Measurements from ENCODE around the gene ZNF513.
"Not testable (repeated sequence)": the region's sequence is repeated elsewhere in the genome, so short reads cannot be mapped to it uniquely, and the experiment has no call there.

ZNF513 gene

GRCh38 chr2:27380626-27381545, at the start of gene ZNF513:
Gene ZNF513 (minus strand): TSS chr2:27380734. CDS start chr2:27380526, 208 bp downstream.
- DNase-seq, result peak; percentile 95

DNA sequence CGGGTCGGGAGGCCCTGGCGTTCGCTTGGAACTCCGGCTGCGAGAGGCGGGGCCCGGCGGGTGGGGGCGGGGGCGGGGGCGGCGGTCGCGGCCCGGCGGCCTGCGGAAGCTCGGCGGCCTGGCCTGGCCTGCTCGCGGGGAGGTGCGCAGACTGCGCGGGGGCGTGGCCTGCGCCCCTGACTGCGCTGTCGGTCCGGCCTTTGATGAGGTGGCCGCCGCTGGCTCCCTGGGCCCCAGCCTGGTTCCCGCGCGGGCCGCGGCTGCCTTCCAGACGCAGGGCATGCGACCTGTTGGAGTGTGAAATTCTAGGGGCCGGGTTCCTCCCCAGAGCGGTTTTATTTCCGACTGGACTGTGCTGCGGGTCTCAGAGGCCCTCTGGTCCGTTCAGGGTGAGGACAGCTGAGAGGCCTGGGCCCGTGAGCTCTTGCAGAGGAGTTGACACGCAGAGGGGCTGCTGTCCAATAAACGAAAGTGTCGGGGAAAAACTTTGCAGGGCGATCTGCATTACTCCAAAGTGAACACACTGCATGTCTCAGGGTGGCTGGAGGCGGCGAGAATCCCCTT, 48.5 kb upstream of the ZNF513 start:
- DNase-seq, result peak; percentile 16

GRCh38 chr2:27428213-27428977, 47.9 kb upstream of the ZNF513 start, which contains the start of gene NRBP1:
Gene NRBP1 (plus strand): TSS chr2:27428631. CDS start chr2:27433274, 4,643 bp downstream.
- DNase-seq, result peak; percentile 71

- DNase-seq, result no peak
Observed at GRCh38 chr2:27427863-27428212, 47.3 kb upstream of the ZNF513 start.

GRCh38 chr2:27425039-27425438, 44.5 kb upstream of the ZNF513 start:
- DNase-seq, result not testable (repeated sequence)

DNA sequence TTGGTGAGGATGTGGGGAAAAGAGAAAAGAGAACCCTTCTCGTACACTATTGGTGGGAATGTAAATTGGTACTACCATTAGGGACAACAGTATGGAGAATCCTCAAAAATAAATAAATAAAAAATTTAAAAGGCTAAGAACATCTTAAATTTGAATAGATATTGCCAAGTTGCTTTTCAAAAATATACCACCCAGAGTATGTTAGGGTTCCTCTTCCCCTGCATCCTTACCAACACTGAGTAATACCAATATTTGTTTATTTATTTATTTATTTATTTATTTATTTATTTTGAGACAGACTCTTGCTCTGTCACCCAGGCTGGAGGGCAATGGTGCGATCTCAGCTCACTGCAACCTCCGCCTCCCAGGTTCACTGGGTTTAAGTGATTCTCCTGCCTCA, 42.4 kb upstream of the ZNF513 start:
- no peak for DNase-seq

DNA sequence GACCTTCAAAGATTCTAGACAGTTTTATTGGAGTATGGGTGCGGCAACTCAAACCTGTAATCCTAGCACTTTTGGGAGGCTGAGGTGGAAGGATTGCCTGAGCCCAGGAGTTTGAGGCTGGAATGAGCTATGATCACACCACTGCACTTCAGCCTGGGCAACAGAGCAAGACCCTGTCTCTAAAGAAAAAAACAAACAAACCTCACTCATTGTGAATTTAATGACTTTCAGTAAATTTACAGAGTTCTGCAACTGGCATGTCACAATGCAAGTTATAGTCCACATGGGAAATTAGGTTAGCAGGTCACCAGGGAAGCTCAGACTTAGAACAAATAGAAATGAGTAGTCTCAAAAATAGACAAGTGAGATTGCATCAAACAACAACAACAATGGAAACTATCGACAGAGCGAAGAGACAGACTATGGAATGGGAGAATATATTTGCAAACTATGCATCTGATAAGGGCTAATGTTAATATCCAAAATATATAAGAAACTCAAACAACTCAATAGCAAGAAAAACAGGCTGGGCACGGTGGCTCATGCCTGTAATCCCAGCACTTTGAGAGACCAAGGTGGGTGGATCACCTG, 41.2 kb upstream of the ZNF513 start:
- DNase-seq, result no peak

DNA sequence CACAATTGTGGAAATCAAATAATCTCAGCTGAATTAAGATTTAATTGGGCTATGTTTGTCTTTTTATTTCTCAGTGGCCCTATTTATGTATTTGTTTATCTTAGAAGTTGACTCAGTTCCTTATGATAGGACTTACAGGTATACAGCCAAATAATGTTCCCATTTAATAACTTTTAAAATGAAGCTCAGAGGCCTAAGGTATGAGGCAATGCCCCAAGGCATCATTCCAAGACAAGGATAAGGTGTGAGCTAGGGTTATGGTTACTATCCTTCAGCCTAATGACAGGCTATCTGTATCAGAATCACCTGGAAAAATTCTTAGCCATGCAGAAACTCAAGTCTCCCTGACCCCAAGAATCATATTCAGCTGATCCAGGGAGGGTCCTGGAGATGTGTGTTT, 40.5 kb upstream of the ZNF513 start:
- no peak for DNase-seq

- DNase-seq, result no peak
Observed at GRCh38 chr2:27416151-27416550, 35.6 kb upstream of the ZNF513 start.

DNA sequence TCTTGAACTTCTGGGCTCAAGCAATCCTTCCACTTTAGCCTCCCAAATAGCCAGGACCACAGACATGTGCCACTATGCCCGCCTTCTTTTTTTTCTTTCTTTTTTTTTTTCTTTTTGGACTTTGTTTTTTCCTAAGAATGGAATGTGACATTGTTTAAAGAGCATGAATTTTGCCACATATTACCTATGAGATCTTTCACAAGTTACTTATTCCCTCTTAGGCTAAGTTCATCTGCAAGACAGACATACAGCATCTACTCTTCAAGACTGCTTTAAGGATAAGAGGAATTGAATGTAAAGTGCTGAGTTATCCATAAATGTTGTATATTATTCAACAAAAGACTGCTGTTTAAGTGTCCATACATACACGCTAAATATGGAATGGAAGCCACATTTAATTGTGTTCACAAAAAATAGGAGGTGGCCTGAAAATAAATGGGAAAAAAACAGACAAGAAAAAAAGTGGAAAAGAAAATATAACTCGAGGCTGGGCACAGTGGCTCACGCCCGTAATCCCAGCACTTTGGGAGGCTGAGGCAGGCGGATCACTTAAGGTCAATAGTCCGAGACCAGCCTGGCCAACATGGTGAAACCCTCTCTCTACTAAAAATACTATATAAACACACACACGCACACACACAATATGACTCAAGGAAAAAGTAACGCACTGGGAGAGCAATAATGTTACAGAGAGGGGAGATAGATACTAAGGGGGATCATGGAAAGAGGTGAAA, 32.1 kb upstream of the ZNF513 start:
- no peak for DNase-seq

DNA sequence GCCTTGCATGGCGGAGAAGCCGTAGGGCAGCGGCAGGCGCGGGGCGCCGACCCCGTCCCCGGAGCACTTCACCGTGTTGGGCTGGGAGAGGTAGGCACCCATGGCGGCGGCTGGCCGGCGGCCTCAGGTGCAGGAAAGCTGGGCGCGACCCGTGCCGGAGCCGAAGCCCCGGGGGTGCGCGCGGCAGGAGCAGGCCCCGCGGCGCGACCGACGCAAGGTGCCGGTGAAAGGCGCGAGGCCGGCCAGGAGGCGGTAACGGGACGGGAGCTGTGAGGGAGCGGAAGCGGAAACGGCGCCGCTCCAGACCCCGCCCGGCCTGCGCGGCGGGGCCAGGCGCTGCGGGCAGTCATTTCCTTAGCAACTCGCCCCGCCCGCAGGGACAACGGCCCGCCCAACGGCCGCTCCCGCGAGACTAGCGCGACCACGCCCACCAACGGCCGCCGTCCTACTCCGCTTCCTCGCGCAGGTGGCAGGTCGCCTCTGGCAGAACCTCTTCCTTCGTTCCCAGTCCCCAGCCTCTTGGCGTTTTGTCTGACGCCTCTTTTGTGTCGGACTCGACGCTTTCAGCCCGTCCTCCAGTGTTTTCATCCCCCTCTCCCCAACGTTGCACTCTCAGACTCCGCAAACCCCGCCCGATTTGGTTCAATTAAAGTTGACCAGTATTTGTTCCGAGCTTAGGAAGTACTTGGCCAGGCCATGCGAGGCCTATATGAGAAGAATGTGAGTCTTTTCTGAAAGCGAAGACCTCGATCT, 29.0 kb upstream of the ZNF513 start, which contains the start of gene PPM1G:
TSS of gene PPM1G (minus strand) at position 271 of the 753 bp plus-strand sequence. CDS start at position 102, 169 bp downstream.
- DNase-seq, result peak; percentile 81

DNA sequence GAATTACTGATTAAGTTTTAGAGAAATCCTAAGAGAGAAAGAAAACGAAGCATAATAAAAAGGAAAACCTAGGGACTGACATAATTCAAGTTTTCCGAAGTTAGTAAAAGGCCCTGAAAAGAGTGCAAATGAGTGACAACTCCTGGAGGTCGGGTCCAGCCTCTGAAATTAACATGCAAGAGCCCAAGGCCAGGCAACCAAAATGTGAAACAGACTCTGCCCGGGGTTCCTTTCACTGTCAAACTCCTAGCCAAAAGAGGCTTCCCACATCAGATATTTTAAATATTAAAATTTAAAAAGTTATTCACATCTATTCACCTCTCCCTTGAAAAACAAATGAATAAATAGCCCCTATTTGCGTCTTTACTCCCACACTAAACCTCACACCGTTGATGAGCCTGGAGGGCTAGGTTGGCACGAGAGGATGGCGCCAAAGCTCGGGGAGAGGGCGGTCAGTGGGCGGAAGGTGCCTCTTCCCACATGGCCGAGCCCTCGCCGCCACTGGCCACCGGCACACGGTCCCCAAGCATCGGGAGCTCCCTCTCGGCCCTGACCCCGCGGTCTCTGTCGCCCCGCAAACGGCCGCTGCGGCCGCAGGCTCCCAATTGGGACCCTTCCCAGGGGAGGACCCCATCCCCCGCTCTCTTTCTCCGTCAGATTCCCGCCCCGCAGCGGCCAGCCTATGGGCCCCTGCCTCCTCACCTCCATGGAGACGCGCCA, 28.2 kb upstream of the ZNF513 start:
- DNase-seq, result no peak

GRCh38 chr2:27407798-27408491, 27.4 kb upstream of the ZNF513 start:
- peak; percentile 21 for DNase-seq

DNA sequence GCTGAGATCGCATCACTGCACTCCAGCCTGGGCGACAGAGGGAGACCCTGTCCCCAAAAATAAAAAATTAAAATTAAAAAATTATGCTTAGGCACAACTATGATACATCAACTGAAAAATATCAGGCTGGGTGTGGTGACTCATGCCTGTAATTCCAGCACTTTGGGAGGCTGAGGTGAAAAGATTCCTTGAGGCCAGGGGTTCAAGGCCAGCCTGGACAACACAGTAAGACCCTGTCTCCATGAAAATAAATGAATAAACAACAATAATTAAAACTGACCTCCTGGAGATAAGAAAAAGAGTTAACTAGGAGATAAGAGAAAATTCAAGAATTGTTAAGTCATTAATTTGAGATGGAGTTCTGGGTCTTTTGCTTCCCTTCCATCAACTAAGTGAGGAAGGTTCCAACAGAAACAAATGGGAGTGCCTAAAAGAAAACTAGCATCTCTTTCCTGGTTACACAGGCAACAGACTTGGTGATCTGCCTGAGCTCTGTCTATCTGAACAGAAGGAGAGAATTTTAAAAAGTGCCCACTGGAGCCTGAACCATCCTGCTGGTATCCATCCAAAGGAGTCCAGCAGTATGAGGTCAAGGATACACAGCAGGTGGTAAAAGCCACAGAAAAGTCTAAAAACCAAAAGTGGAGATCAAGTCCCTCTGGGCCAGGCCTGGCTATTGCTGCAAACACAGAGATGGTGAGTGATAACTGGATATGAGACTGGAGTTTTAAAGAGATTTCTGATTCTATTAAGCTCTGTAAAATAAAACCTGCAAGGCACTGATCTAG, 20.0 kb upstream of the ZNF513 start:
- no peak for DNase-seq

DNA sequence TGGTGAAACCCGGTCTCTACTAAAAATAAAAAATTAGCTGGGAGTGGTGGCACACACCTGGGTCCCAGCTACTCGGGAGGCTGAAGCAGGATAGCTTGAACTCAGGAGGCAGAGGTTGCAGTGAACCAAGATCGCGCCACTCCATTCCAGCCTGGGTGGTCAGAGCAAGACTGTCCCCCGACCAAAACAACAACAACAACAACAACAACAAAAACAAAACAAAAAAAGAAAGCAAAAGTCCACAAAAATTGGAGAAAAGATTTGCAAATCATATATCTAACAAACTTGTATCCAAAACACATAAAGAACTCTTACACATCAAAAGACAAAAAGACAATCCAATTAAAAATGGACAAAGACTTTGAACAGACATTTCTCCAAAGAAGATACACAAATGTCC, 18.4 kb upstream of the ZNF513 start:
- no peak for DNase-seq

DNA sequence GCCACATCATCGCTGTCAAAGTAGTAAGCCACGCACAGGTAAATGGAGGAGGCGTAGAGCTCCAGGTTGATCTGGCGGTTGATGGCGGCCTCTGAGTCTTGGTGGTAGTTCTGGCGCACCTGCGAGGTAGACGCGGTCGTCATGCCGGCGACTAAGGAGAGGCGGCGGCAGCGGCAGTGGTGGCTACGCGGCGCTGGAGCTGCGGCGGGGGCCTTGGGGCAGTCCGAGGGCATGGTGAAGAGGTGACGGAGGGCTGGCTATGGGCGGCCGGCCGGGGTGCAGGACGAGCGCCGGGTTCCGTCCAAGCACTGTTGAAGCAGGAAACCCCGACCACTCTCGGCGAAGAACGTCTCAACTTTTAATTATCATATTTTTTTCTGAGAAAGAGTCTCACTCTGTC, 12.7 kb upstream of the ZNF513 start:
- no peak for DNase-seq

DNA sequence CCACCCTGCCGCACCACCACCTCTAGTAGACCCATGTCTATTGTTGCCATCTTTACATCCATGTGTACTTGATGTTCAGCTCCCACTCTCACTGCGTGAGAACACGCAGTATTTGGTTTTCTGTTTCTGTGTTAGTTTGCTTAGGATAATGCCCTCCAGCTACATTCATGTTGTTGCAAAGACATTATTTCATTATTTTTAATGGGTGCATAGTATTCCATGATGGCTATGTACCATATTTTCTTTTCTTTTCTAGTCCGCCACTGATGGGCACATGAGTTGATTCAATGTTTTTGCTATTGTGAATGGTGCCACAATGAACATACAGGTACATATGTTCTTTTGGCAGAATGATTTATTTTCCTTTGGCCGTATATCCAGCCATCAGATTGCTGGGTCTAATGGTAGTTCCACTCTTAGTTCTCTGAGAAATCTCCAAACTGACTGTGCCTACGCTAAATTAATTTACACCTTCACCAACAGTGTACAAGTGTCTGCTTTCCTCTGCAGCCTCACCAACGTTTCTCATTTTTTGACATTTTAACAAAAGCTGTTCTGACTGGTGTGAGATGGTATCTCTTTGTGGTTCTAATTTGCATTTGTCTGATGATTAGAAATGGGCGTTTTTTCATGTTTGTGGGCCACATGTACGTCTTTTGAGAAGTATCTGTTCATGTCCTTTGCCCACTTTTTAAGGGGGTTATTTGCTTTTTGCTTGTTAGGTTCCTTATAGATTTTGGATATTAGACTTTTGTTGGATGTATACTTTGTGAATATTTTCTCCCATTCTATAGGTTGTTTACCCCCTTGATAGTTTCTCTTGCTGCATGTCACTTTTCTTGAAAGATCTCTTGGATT, 10.5 kb upstream of the ZNF513 start:
- no peak for DNase-seq

DNA sequence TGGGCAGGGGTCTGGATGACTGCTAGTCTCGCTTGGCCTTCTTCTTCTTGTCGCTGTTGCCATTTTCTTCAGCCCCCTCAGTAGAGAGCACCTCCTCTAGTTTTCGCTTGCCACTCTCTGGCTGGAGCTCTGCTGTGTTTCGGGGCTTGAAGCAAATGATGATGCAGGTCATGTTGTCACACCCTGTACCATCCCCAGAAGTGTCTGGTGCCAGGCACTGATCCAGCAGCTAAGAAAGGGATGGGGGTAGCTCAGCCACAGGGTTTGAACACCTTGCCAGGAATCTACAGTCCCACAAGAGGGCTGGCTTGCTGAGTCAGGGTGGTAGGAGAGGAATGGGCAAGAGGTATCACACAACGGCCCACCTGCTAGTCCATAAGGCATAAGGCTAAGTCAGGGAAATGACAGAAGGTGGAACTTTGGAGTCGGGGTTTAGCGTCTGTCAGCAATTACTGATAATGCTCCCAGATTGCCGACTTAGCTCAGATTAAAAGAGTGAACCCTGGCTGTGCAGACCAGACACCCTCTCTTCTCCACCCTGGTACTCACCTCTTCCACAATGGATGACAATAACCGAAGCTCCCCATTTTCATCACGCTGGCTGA, 1.1 kb upstream of the ZNF513 start:
- no peak for DNase-seq

All from NCI-H446 treated with DMSO at 0.1 percent for 48 hours (cell line).